K562 (cell line): ENCODE data around the gene SMIM3. TPM values are rescaled to one million over a fixed set of nuclear protein-coding genes. Genes with fewer than 3 reads are reported as not detected.

Experiments used
- ETS1 ChIP-seq: conservative IDR thresholded peaks from 2 replicates; pipeline ENCODE4 v1.6.1; 2011; ENCODE audit warnings: low read depth, mild to moderate bottlenecking, low read length; ENCODE audit not compliant: control insufficient read depth
- HDAC2 ChIP-seq: fragments of 450-650 bp; IDR thresholded peaks from 2 replicates; pipeline ENCODE4 v1.6.1; 2016; ENCODE audit warnings: mild to moderate bottlenecking
- JUND ChIP-seq, 2 experiments: IDR thresholded peaks; 2 replicates in 1 of 2; 3 replicates in 1 of 2; pipeline ENCODE4 v1.6.1; 2011; ENCODE audit warnings: borderline replicate concordance in 2 of 2, low read depth in 2 of 2, low read length in 2 of 2, improper control_type of control experiment in 1 of 2, missing biosample characterization in 1 of 2, missing genetic modification characterization in 1 of 2, missing genetic modification reagents in 1 of 2
- KAT7 ChIP-seq: sonication (generic); formaldehyde crosslinking; IDR thresholded peaks from 2 replicates; pipeline ENCODE4 v1.8.0; 2022; ENCODE audit warnings: missing genetic modification reagents, mild to moderate bottlenecking, borderline replicate concordance
- MTA3 ChIP-seq: fragments of 450-650 bp; formaldehyde crosslinking; IDR thresholded peaks from 2 replicates; pipeline ENCODE4 v1.6.1; 2017; ENCODE audit warnings: mild to moderate bottlenecking, borderline replicate concordance
- PHF20 ChIP-seq: fragments of 450-650 bp; IDR thresholded peaks from 2 replicates; pipeline ENCODE4 v1.6.1; 2018; ENCODE audit not compliant: partially characterized antibody
- SP2 ChIP-seq: IDR thresholded peaks from 2 replicates; pipeline ENCODE4 v1.6.1; 2011; ENCODE audit warnings: mild to moderate bottlenecking, low read depth, low read length, moderate library complexity; ENCODE audit not compliant: poor library complexity, severe bottlenecking; ENCODE audit errors: extremely low read depth
- ZBTB26 ChIP-seq: fragments of 450-650 bp; formaldehyde crosslinking; IDR thresholded peaks from 2 replicates; pipeline ENCODE4 v1.4.0; 2022; ENCODE audit warnings: missing genetic modification characterization
- ZKSCAN8 ChIP-seq: fragments of 200-800 bp; sonication (Bioruptor generic); IDR thresholded peaks from 2 replicates; pipeline ENCODE4 v1.6.1; 2016; ENCODE audit warnings: missing genetic modification characterization, missing compliant biosample characterization
- ZNF174 ChIP-seq: fragments of 250-450 bp; sonication (Bioruptor Pico); IDR thresholded peaks from 2 replicates; pipeline ENCODE4 v1.4.0; 2020; ENCODE audit warnings: mild to moderate bottlenecking
- ZNF41 ChIP-seq: fragments of 250-450 bp; sonication (Bioruptor Pico); conservative IDR thresholded peaks from 2 replicates; pipeline ENCODE4 v1.4.0; 2020; ENCODE audit warnings: mild to moderate bottlenecking
- polyA plus RNA-seq, 8 experiments: library from polyadenylated mRNA; depleted of rRNA in 4 of 8; stranded (reverse) in 5 of 8; unstranded in 3 of 8; fragments of >200 nt; fragmentation: Nextera tagmentation in 2 of 8; fragmentation: Illumina TruSeq in 1 of 8; extraction: Ambion mirVana in 2 of 8; extraction: Trizol in 1 of 8; gene quantifications; 2 replicates each; pipeline versions ENCODE4 v1.2.1 to v1.2.3, GENCODE V29; 2011 to 2014; ENCODE audit warnings: inconsistent platforms in 1 of 8, missing spikeins in 1 of 8
- total RNA-seq, 7 experiments: library from RNA; depleted of rRNA in 6 of 7; stranded (reverse); fragments of >200 nt in 6 of 7; fragmentation: Illumina TruSeq in 2 of 7; extraction: Trizol in 2 of 7; gene quantifications; 2 replicates each; pipeline versions ENCODE4 v1.2.1 to v1.2.3, GENCODE V29; 2011 to 2021; ENCODE audit warnings: low replicate concordance in 1 of 7
- TF ChIP-seq, protein P1 (sequence below): sonication (generic); formaldehyde crosslinking; IDR thresholded peaks from 2 replicates; pipeline ENCODE4 v1.8.0; 2022; ENCODE audit warnings: missing genetic modification reagents, mild to moderate bottlenecking, borderline replicate concordance
- TF ChIP-seq, protein P2 (sequence below), 2 experiments: fragments of 450-650 bp in 1 of 2; IDR thresholded peaks; 2 replicates each; pipeline ENCODE4 v1.6.1; 2011 to 2017; ENCODE audit warnings: low read depth in 2 of 2, antibody characterized with exemption in 1 of 2, borderline replicate concordance in 1 of 2, low read length in 1 of 2, mild to moderate bottlenecking in 1 of 2, mixed read lengths in 1 of 2; ENCODE audit not compliant: control insufficient read depth in 1 of 2

The SMIM3 gene
- total and polyA plus RNA-seq, 9 of the 15 experiments (the other 6 are each of a cell fraction or from before 2014, with no cell fraction given), result 4.1 to 27.7 (median 13.6) TPM

- TF ChIP-seq SP2 (peak; percentile 16), ZKSCAN8 (CRISPR knock-in tag) (no peak), KAT7 (CRISPR knock-in tag) (no peak), JUND (IDR thresholded peaks at IDR 0.05; ENCODE audit: borderline replicate concordance, low read depth, low read length) (no peak), JUND (tag; IDR thresholded peaks at IDR 0.05; ENCODE audit: borderline replicate concordance, low read depth, low read length) (no peak; the same call in 2 of the 3 replicates), MTA3 (no peak; the same call in 1 of the 2 replicates), HDAC2 (0 out of 2 replicates have a peak, but pooled peaks have one; percentile 19), ETS1 (no peak), ZNF41 (CRISPR knock-in tag) (no peak), ZNF174 (CRISPR knock-in tag) (no peak), ZBTB26 (CRISPR knock-in tag) (0 out of 2 replicates have a peak, but pooled peaks have one; percentile 39), PHF20 (no peak)
- TF ChIP-seq, protein P1, sequence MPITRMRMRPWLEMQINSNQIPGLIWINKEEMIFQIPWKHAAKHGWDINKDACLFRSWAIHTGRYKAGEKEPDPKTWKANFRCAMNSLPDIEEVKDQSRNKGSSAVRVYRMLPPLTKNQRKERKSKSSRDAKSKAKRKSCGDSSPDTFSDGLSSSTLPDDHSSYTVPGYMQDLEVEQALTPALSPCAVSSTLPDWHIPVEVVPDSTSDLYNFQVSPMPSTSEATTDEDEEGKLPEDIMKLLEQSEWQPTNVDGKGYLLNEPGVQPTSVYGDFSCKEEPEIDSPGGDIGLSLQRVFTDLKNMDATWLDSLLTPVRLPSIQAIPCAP, result no peak
- TF ChIP-seq, protein P2, sequence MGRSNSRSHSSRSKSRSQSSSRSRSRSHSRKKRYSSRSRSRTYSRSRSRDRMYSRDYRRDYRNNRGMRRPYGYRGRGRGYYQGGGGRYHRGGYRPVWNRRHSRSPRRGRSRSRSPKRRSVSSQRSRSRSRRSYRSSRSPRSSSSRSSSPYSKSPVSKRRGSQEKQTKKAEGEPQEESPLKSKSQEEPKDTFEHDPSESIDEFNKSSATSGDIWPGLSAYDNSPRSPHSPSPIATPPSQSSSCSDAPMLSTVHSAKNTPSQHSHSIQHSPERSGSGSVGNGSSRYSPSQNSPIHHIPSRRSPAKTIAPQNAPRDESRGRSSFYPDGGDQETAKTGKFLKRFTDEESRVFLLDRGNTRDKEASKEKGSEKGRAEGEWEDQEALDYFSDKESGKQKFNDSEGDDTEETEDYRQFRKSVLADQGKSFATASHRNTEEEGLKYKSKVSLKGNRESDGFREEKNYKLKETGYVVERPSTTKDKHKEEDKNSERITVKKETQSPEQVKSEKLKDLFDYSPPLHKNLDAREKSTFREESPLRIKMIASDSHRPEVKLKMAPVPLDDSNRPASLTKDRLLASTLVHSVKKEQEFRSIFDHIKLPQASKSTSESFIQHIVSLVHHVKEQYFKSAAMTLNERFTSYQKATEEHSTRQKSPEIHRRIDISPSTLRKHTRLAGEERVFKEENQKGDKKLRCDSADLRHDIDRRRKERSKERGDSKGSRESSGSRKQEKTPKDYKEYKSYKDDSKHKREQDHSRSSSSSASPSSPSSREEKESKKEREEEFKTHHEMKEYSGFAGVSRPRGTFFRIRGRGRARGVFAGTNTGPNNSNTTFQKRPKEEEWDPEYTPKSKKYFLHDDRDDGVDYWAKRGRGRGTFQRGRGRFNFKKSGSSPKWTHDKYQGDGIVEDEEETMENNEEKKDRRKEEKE (IDR thresholded peaks at IDR 0.05; ENCODE audit: borderline replicate concordance in 1 of 2, control insufficient read depth in 1 of 2, low read depth in 2 of 2, low read length in 1 of 2), result no peak
Observed at GRCh38 chr5:150734579-150735384, 43.8 kb upstream of the SMIM3 start (continued).
